Cardiac septum (tissue), 1 donor: ENCODE data around the gene PPP2R2D. TPM values are rescaled to one million over a fixed set of nuclear protein-coding genes. Genes with fewer than 3 reads are reported as not detected.

Experiments
- DNase-seq: peaks from one replicate; pipeline ENCODE4 v3.0.0-alpha.2; 2020; ENCODE audit warnings: low spot score
- intact Hi-C: fragments of 100-400 bp; cut with DNase I; formaldehyde crosslinking; loops from one replicate; pipeline ENCODE4 v1.14.0; 2022
- long read RNA-seq: library from polyadenylated mRNA; unstranded; transcript quantifications from one replicate; pipeline ENCODE4 v2.0.0, GENCODE V29; 2021
- total RNA-seq: library from RNA; stranded (reverse); fragmentation: NEBNext Ultra II Directional; extraction: Animal tissue kit (Norgen Biotek cat#: 25700); gene quantifications from one replicate; pipeline ENCODE4 v1.2.1, GENCODE V29; 2021
- donor health status: DM: no; HTN: no; CAD: no.

PPP2R2D gene
- 35.3 TPM for total RNA-seq
- long read RNA-seq, full-length matches to known transcripts, result 39 of 102 reads
- long read RNA-seq, partial matches to known transcripts, result 29 of 102 reads
- long read RNA-seq, other reads (novel, unspliced or antisense), result 34 of 102 reads

GRCh38 chr10:131900350-131901152, at the start of gene PPP2R2D:
PPP2R2D (plus strand) TSS chr10:131901008; CDS start chr10:131901149, 141 bp downstream.
- intact Hi-C loops, result loop anchor here (5.0 kb wide), 2 partner anchors 82 to 122 kb away; partner anchors contain the start of gene BNIP3
- peak; percentile 97 for DNase-seq

GRCh38 chr10:131851346-131851745, 49.5 kb upstream of the PPP2R2D start:
- intact Hi-C loops, result no loop called here

GRCh38 chr10:131852176-131852822, 48.5 kb upstream of the PPP2R2D start:
- DNase-seq, result peak; percentile 67
- intact Hi-C loops, result no loop called here

More at GRCh38 chr10:131851346-131851745, 49.5 kb upstream of the PPP2R2D start:
- DNase-seq, result peak; percentile 12

GRCh38 chr10:131852823-131853609, 47.8 kb upstream of the PPP2R2D start:
- intact Hi-C loops, result no loop called here
- peak; percentile 50 for DNase-seq

- peak; percentile 36 for DNase-seq
- intact Hi-C loops, result no loop called here
Measured at GRCh38 chr10:131853610-131853964, 47.2 kb upstream of the PPP2R2D start.

GRCh38 chr10:131854579-131855335, 46.1 kb upstream of the PPP2R2D start:
- intact Hi-C loops, result no loop called here
- DNase-seq, result peak; percentile 55

GRCh38 chr10:131855461-131856401, 45.1 kb upstream of the PPP2R2D start:
- DNase-seq, result peak; percentile 53
- intact Hi-C loops, result no loop called here

- intact Hi-C loops, result no loop called here
- DNase-seq, result peak; percentile 66
Measured at GRCh38 chr10:131856441-131857094, 44.2 kb upstream of the PPP2R2D start.

DNA sequence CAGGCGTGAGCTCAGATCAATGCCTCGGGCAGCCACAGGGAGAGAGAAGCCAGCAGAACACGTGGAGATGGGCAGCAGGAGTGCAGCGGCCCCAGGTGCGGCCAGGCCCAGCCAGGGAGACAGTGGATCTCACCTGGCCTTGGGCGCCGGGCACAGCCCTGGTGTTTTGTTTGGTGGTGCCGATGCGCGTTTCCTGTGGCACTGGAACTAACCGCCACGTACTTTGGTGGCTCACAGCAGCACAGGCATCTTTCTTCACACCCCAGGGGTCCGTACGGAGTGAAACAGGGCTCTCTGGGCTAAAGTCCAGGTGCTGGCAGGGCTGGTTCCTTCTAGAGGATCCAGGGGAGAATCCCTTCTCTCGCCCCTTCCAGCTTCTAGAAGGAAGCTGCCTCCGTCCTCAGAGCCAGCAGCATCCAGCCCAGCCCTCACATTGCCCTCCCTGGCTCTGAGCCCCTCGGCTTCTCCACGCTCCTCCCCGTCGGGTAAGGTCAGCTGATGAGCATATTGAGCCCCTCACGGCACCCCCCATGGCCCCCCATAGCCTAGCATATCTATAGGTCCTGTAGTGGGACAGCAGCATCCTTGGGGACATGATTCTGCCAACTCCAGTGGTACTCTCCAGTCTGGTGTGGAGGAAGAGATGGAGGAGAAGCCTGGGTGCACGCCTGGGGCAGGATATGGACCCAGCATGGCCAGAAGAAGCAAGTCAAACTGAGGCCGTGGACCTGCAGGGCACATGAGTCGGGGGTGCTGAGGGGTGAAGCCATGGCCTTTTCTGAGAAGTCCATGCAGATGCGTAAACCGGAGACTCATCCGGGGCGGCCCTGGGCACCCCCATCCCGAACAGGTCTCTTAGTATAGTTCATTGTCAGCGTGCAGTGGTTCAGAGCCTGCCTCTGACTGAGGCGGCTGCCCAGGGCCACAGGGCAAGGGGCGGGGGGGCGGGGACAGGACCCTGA, 43.4 kb upstream of the PPP2R2D start:
- intact Hi-C loops, result no loop called here
- DNase-seq, result peak; percentile 66

- DNase-seq, result peak; percentile 58
Measured at GRCh38 chr10:131858118-131858515, 42.7 kb upstream of the PPP2R2D start.

DNA sequence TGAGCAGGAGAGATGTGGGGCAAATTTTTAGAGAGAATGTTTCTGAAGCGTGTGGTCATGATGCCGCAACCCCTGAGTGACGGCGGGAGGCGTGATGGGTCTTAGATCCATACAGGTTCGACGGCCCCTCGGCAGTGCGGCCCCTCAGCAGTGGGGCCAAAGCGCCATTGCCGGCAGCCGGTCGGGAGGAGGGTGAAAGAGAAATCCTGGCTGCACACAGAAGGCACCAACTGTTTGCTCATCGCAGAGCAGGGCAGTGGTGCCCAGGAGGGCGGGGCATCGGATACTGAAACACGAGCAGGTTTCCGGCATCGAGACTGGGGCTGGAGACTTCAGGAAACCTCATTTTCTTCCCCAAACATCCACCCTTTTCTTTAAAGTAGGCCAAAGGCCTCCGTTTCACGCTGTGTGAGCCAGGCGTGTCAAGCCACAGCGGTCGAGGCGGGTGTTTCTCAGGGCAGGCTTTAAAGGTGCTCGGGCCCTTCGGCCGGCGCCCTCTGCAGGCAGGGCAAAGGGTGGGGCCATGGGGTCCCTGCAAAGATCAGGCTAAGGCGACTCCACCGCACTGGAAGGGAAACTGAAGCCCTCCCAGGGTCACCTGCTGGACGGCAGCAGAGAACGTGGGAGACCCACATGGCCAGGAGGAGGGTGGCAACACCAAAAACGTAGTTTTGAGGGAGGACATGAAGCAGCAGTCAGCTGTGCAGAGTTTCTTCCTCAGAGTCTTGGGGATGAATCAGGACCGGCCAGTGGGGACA, 42.0 kb upstream of the PPP2R2D start:
- peak; percentile 71 for DNase-seq
- intact Hi-C loops, result no loop called here

More at GRCh38 chr10:131858118-131858515, 42.7 kb upstream of the PPP2R2D start:
- intact Hi-C loops, result no loop called here

- intact Hi-C loops, result no loop called here
- peak; percentile 71 for DNase-seq
Measured at GRCh38 chr10:131859341-131860020, 41.3 kb upstream of the PPP2R2D start.

GRCh38 chr10:131860311-131860710, 40.5 kb upstream of the PPP2R2D start:
- intact Hi-C loops, result no loop called here
- DNase-seq, result peak; percentile 47

DNA sequence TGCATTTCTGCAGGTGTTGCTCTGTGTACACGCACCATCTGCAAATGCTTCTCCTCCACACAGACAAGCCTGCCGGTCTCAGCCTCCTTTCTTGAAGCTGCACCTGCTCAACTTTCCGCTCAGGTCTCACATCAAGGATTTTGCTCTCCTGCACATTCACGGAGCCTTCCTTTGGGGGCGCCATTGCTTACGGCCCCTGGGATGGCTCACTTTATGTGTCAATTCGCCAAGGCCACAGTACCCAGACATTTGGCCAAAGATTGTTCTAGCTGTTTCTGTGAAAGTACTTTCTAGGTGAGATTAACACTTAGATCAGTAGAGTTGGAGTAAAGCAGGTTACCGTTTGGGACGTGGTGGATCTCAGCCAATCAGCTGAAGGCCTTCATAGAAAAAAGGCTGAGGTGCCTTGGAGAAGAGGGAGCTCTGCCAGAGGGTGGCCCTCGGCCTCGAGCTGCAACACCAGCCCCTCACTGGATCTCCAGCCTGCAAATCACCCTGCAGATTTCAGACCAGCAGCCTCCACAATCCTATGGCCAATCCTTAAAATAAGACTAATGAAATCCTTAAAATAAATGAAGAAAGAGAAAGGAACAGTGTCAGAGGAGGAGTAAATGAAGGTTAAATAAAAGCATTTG, 39.9 kb upstream of the PPP2R2D start:
- intact Hi-C loops, result no loop called here
- peak; percentile 46 for DNase-seq

DNA sequence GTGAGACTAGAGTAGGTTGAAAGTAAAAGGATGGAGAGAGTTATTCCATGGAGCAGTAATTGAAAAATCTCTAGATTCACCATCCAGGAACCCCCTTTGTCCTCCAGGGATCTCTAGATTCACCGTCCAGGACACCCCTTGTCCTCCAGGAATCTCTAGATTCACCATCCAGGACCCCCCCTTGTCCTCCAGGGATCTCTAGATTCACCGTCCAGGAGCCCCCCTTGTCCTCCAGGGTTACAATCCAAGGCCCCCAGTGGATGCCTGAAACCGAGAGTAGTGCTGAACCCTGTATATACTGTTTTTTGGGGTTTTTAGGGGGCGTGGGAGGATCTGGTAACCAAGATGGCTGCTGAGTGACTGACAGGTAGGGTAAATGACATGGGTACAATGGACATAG, 38.3 kb upstream of the PPP2R2D start:
- intact Hi-C loops, result no loop called here
- DNase-seq, result no peak
